PFSK-1 (cell line): ENCODE results near the gene CLEC11A.

Source experiments
- FOXP2 ChIP-seq: optimal IDR thresholded peaks from 2 replicates; pipeline ENCODE3; 2011; ENCODE audit warnings: borderline replicate concordance, control low read depth, inconsistent platforms; ENCODE audit not compliant: insufficient read depth; ENCODE audit errors: extremely low read length, extremely low read depth
- POLR2AphosphoS5 ChIP-seq: IDR thresholded peaks from 2 replicates; pipeline ENCODE4 v1.6.1; 2012; ENCODE audit warnings: low read depth, mild to moderate bottlenecking, control low read depth, low read length, moderate library complexity
- REST ChIP-seq, 2 experiments: IDR thresholded peaks; 2 replicates each; pipeline versions ENCODE4 v1.6.1 to v1.8.0; 2011 to 2012; ENCODE audit warnings: low read depth in 2 of 2, low read length in 2 of 2, control low read depth in 1 of 2, inconsistent platforms in 1 of 2, mild to moderate bottlenecking in 1 of 2, moderate library complexity in 1 of 2; ENCODE audit not compliant: insufficient read depth in 1 of 2
- SIN3A ChIP-seq: IDR thresholded peaks from 2 replicates; pipeline ENCODE4 v1.6.1; 2012; ENCODE audit warnings: mild to moderate bottlenecking, low read length, moderate library complexity, borderline replicate concordance; ENCODE audit not compliant: insufficient read depth
- TAF1 ChIP-seq: IDR thresholded peaks from 2 replicates; pipeline ENCODE4 v1.6.1; 2012; ENCODE audit warnings: low read length, control low read depth, borderline replicate concordance; ENCODE audit not compliant: insufficient read depth

CLEC11A gene

GRCh38 chr19:50725911-50726230 is 2.7 kb downstream of the CLEC11A start:
- TF ChIP-seq FOXP2 (no peak), TAF1 (no peak), POLR2AphosphoS5 (no peak), SIN3A (no peak), REST (IDR thresholded peaks at IDR 0.05; ENCODE audit: insufficient read depth in 1 of 2, low read depth in 2 of 2, low read length in 2 of 2) (no peak)

GRCh38 chr19:50728084-50728737 is 5.0 kb downstream of the CLEC11A start:
- no peak for TF ChIP-seq POLR2AphosphoS5
- TF ChIP-seq REST (IDR thresholded peaks at IDR 0.05; ENCODE audit: insufficient read depth in 1 of 2, low read depth in 2 of 2, low read length in 2 of 2) = no peak
- TF ChIP-seq TAF1 = no peak
- TF ChIP-seq SIN3A = no peak
- no peak for TF ChIP-seq FOXP2

DNA sequence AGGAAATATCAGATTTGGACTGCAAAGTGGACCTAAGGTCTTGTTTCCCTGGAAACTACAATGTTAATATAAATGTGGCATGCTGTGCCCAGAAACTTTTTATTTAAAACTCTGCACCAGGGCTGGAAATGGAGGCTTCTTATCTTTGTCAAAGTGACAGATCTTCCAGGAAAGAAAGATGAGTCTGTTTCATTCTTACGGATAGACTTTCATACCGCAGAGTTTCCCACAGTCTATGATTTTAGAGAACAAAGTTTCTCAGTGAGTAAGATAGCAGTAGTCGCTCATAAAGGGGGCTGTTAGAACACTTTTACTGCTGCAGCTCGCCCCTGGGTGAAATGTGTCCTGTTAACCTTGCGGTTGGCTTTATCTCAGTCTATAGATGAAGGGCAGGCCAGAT is 6.7 kb downstream of the CLEC11A start:
- TF ChIP-seq REST (IDR thresholded peaks at IDR 0.05; ENCODE audit: insufficient read depth in 1 of 2, low read depth in 2 of 2, low read length in 2 of 2) (no peak), SIN3A (no peak), TAF1 (no peak), FOXP2 (no peak), POLR2AphosphoS5 (no peak)

- TF ChIP-seq FOXP2 (no peak), REST (IDR thresholded peaks at IDR 0.05; ENCODE audit: insufficient read depth in 1 of 2, low read depth in 2 of 2, low read length in 2 of 2) (no peak), TAF1 (no peak), POLR2AphosphoS5 (no peak), SIN3A (no peak)
Observed at GRCh38 chr19:50735869-50736268, 12.7 kb downstream of the CLEC11A start.

- TF ChIP-seq REST (IDR thresholded peaks at IDR 0.05; ENCODE audit: insufficient read depth in 1 of 2, low read depth in 2 of 2, low read length in 2 of 2) (no peak), SIN3A (no peak), TAF1 (no peak), POLR2AphosphoS5 (no peak), FOXP2 (no peak)
Observed at GRCh38 chr19:50736338-50736737, 13.2 kb downstream of the CLEC11A start.
